K562 (cell line): ENCODE data around the gene GBF1. TPM values are rescaled to one million over a fixed set of nuclear protein-coding genes. Genes with fewer than 3 reads are reported as not detected.

Source experiments
- EZH2 ChIP-seq: IDR thresholded peaks from 2 replicates; pipeline ENCODE4 v1.6.1; 2012; ENCODE audit warnings: low read depth, mild to moderate bottlenecking, inconsistent platforms, low read length, borderline replicate concordance
- FOXK2 ChIP-seq, 2 experiments: fragments of 450-650 bp; IDR thresholded peaks in 1 of 2; conservative IDR thresholded peaks in 1 of 2; 2 replicates each; pipeline ENCODE4 v1.6.1; 2016; ENCODE audit warnings: low read depth in 2 of 2, mild to moderate bottlenecking in 1 of 2
- IRF2 ChIP-seq: sonication (generic); formaldehyde crosslinking; IDR thresholded peaks from 2 replicates; pipeline ENCODE4 v1.8.1; 2022; ENCODE audit warnings: mild to moderate bottlenecking, missing genetic modification reagents
- KLF16 ChIP-seq: IDR thresholded peaks from 2 replicates; pipeline ENCODE4 v1.6.1; 2016; ENCODE audit warnings: antibody characterized with exemption
- MAFF ChIP-seq: IDR thresholded peaks from 2 replicates; pipeline ENCODE4 v1.6.1; 2012; ENCODE audit warnings: low read length, improper control_type of control experiment
- MTF1 ChIP-seq: fragments of 250-450 bp; sonication (Bioruptor Pico); IDR thresholded peaks from 2 replicates; pipeline ENCODE4 v1.9.0; 2021; ENCODE audit warnings: moderate library complexity, mild to moderate bottlenecking, inconsistent platforms, borderline replicate concordance
- MYNN ChIP-seq, 2 experiments: sonication (generic); formaldehyde crosslinking in 1 of 2; IDR thresholded peaks; 2 replicates each; pipeline versions ENCODE4 v1.5.0 to v1.6.1; 2016 to 2020; ENCODE audit warnings: antibody characterized with exemption in 1 of 2, missing genetic modification reagents in 1 of 2
- NR2C2 ChIP-seq, 2 experiments: fragments of 200-800 bp in 1 of 2; sonication (Bioruptor generic) in 1 of 2; sonication (generic) in 1 of 2; formaldehyde crosslinking in 1 of 2; IDR thresholded peaks; 2 replicates each; pipeline versions ENCODE4 v1.6.1 to v1.8.0; 2016 to 2022; ENCODE audit warnings: mild to moderate bottlenecking in 1 of 2, missing compliant biosample characterization in 1 of 2, missing genetic modification characterization in 1 of 2, missing genetic modification reagents in 1 of 2
- POLR2B ChIP-seq: fragments of 450-650 bp; IDR thresholded peaks from 2 replicates; pipeline ENCODE4 v1.6.1; 2018; ENCODE audit warnings: low read depth; ENCODE audit not compliant: partially characterized antibody
- PURB ChIP-seq: sonication (generic); formaldehyde crosslinking; IDR thresholded peaks from 2 replicates; pipeline ENCODE4 v1.9.0; 2021; ENCODE audit warnings: low read depth, mild to moderate bottlenecking, missing genetic modification reagents
- RFX5 ChIP-seq: IDR thresholded peaks from 2 replicates; pipeline ENCODE4 v1.6.1; 2011; ENCODE audit warnings: low read depth, mild to moderate bottlenecking, improper control_type of control experiment, low read length
- SAP30 ChIP-seq: fragments of 200-600 bp; sonication (generic); IDR thresholded peaks from 2 replicates; pipeline ENCODE4 v1.6.1; 2012; ENCODE audit warnings: borderline replicate concordance, low read depth, mild to moderate bottlenecking, moderate library complexity, low read length, control low read depth, inconsistent platforms; ENCODE audit not compliant: insufficient read depth, poor library complexity, severe bottlenecking
- SP2 ChIP-seq: IDR thresholded peaks from 2 replicates; pipeline ENCODE4 v1.6.1; 2011; ENCODE audit warnings: mild to moderate bottlenecking, low read depth, low read length, moderate library complexity; ENCODE audit not compliant: poor library complexity, severe bottlenecking; ENCODE audit errors: extremely low read depth
- STAT5B ChIP-seq: fragments of 250-450 bp; sonication (Bioruptor Pico); IDR thresholded peaks from 2 replicates; pipeline ENCODE4 v1.8.0; 2021; ENCODE audit warnings: mild to moderate bottlenecking, inconsistent platforms
- SUPT5H ChIP-seq: fragments of 450-650 bp; IDR thresholded peaks from 2 replicates; pipeline ENCODE4 v1.6.1; 2016
- TEAD2 ChIP-seq: fragments of 450-650 bp; IDR thresholded peaks from 2 replicates; pipeline ENCODE4 v1.6.1; 2016; ENCODE audit warnings: missing genetic modification characterization, control low read depth, missing compliant biosample characterization
- XRCC5 ChIP-seq: fragments of 200-400 bp; formaldehyde crosslinking; IDR thresholded peaks from 2 replicates; pipeline ENCODE4 v1.6.1; 2017; ENCODE audit warnings: low read depth, mild to moderate bottlenecking, low read length
- ZZZ3 ChIP-seq: fragments of 450-650 bp; IDR thresholded peaks from 2 replicates; pipeline ENCODE4 v1.6.1; 2016; ENCODE audit warnings: antibody characterized with exemption, mild to moderate bottlenecking, moderate library complexity
- polyA plus RNA-seq, 8 experiments: library from polyadenylated mRNA; depleted of rRNA in 4 of 8; stranded (reverse) in 5 of 8; unstranded in 3 of 8; fragments of >200 nt; fragmentation: Nextera tagmentation in 2 of 8; fragmentation: Illumina TruSeq in 1 of 8; extraction: Ambion mirVana in 2 of 8; extraction: Trizol in 1 of 8; gene quantifications; 2 replicates each; pipeline versions ENCODE4 v1.2.1 to v1.2.3, GENCODE V29; 2011 to 2014; ENCODE audit warnings: inconsistent platforms in 1 of 8, missing spikeins in 1 of 8
- total RNA-seq, 7 experiments: library from RNA; depleted of rRNA in 6 of 7; stranded (reverse); fragments of >200 nt in 6 of 7; fragmentation: Illumina TruSeq in 2 of 7; extraction: Trizol in 2 of 7; gene quantifications; 2 replicates each; pipeline versions ENCODE4 v1.2.1 to v1.2.3, GENCODE V29; 2011 to 2021; ENCODE audit warnings: low replicate concordance in 1 of 7
- TF ChIP-seq, protein P1 (sequence below): fragments of 450-650 bp; IDR thresholded peaks from 2 replicates; pipeline ENCODE4 v1.6.1; 2014; ENCODE audit warnings: low read depth, mild to moderate bottlenecking, moderate library complexity, borderline replicate concordance
- TF ChIP-seq, protein P2 (sequence below): fragments of 150-350 bp; IDR thresholded peaks from 2 replicates; pipeline ENCODE4 v1.6.1; 2014; ENCODE audit warnings: low read depth, mild to moderate bottlenecking, low read length, borderline replicate concordance
- TF ChIP-seq, protein P3 (sequence below): fragments of 450-650 bp; conservative IDR thresholded peaks from 2 replicates; pipeline ENCODE4 v1.6.1; 2016; ENCODE audit warnings: missing genetic modification characterization, low read depth, mild to moderate bottlenecking, missing compliant biosample characterization, moderate library complexity

GBF1 gene
- total and polyA plus RNA-seq, 9 of the 15 experiments (the other 6 are each of a cell fraction or from before 2014, with no cell fraction given): 0.69 to 28.0 (median 10.3) TPM

DNA sequence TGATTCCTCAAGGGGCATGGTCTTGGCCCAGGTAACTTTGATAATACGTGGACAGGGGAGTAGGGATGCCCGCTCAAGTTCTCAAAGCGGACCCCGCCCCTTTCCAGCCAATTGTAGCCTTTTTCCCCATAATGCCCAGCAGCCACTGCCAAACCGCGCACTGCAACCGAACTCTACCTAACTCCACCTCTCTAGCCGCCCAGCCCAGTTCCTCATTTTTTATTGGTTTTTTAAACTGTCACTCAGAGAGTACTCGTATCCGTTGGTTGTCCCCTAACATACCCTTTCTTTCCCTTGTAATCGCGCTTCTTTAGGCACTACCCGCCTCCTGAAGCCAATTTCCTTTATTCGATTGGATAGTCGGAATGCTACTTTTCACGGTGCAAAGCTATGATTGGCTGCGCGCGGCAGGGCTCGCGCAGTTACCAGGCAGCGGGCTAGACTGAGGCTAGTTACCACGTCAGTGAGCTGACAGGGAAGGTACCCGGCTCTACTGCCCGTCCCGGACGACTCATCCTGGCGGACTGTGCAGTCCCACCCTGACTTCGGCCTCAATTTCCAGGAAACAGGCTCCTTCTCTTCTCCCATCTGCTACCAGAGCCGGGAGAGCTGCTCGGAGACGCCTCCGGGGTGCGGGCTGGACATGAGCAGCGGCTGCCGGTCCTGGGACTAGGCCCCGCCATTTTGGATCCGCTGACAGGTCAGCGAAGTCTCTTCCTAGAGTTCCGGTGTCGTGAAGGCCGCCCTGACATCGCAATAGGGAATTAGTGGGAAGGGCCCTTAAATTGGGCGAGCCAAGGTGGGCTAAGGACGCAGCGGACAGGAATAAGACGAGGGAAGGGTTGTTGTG lies at the start of gene GBF1 (continued):
- TF ChIP-seq, protein P1, sequence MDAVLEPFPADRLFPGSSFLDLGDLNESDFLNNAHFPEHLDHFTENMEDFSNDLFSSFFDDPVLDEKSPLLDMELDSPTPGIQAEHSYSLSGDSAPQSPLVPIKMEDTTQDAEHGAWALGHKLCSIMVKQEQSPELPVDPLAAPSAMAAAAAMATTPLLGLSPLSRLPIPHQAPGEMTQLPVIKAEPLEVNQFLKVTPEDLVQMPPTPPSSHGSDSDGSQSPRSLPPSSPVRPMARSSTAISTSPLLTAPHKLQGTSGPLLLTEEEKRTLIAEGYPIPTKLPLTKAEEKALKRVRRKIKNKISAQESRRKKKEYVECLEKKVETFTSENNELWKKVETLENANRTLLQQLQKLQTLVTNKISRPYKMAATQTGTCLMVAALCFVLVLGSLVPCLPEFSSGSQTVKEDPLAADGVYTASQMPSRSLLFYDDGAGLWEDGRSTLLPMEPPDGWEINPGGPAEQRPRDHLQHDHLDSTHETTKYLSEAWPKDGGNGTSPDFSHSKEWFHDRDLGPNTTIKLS: peak; percentile 98
- TF ChIP-seq FOXK2 (conservative IDR thresholded peaks at IDR 0.05 in 1 of 2, IDR thresholded peaks at IDR 0.05 in 1 of 2; ENCODE audit: low read depth in 2 of 2) (peak; percentile 20 to 31; a peak in 1 of 4 replicates), PURB (CRISPR knock-in tag) (no peak), STAT5B (CRISPR knock-in tag) (no peak), ZZZ3 (0 out of 2 replicates have a peak, but pooled peaks have one; percentile 31), XRCC5 (0 out of 2 replicates have a peak, but pooled peaks have one; percentile 28), SP2 (peak; percentile 74), IRF2 (CRISPR knock-in tag) (no peak), RFX5 (peak; percentile 68), MAFF (no peak), SAP30 (peak; percentile 90), EZH2 (no peak), NR2C2 (CRISPR knock-in tag; IDR thresholded peaks at IDR 0.05) (peak; percentile 81; the same call in 1 of the 2 replicates), NR2C2 (tag; IDR thresholded peaks at IDR 0.05) (peak; percentile 94), POLR2B (peak; percentile 69), KLF16 (no peak), MYNN (IDR thresholded peaks at IDR 0.05) (no peak), MYNN (CRISPR knock-in tag; IDR thresholded peaks at IDR 0.05) (no peak), SUPT5H (peak; percentile 83), TEAD2 (tag) (no peak), MTF1 (CRISPR knock-in tag) (no peak)
- TF ChIP-seq, protein P2, sequence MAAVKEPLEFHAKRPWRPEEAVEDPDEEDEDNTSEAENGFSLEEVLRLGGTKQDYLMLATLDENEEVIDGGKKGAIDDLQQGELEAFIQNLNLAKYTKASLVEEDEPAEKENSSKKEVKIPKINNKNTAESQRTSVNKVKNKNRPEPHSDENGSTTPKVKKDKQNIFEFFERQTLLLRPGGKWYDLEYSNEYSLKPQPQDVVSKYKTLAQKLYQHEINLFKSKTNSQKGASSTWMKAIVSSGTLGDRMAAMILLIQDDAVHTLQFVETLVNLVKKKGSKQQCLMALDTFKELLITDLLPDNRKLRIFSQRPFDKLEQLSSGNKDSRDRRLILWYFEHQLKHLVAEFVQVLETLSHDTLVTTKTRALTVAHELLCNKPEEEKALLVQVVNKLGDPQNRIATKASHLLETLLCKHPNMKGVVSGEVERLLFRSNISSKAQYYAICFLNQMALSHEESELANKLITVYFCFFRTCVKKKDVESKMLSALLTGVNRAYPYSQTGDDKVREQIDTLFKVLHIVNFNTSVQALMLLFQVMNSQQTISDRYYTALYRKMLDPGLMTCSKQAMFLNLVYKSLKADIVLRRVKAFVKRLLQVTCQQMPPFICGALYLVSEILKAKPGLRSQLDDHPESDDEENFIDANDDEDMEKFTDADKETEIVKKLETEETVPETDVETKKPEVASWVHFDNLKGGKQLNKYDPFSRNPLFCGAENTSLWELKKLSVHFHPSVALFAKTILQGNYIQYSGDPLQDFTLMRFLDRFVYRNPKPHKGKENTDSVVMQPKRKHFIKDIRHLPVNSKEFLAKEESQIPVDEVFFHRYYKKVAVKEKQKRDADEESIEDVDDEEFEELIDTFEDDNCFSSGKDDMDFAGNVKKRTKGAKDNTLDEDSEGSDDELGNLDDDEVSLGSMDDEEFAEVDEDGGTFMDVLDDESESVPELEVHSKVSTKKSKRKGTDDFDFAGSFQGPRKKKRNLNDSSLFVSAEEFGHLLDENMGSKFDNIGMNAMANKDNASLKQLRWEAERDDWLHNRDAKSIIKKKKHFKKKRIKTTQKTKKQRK: peak; percentile 85; the same call in 1 of the 2 replicates
- TF ChIP-seq, protein P3, sequence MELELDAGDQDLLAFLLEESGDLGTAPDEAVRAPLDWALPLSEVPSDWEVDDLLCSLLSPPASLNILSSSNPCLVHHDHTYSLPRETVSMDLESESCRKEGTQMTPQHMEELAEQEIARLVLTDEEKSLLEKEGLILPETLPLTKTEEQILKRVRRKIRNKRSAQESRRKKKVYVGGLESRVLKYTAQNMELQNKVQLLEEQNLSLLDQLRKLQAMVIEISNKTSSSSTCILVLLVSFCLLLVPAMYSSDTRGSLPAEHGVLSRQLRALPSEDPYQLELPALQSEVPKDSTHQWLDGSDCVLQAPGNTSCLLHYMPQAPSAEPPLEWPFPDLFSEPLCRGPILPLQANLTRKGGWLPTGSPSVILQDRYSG (tag): no peak
